Smooth muscle cell (in vitro differentiated cells): Measurements from ENCODE around the gene ASB6. TPM values are rescaled to one million over a fixed set of nuclear protein-coding genes. Genes with fewer than 3 reads are reported as not detected.

Experiments used
- DNase-seq: peaks from one replicate; lab custom pipeline; 2025; ENCODE audit not compliant: unreplicated experiment; lab: John Stamatoyannopoulos, UW
- H2AFZ ChIP-seq: fragments of 200-600 bp; sonication (generic); 2 replicates; pipeline ENCODE4 v1.6.0; 2016; ENCODE audit warnings: antibody characterized with exemption, low read depth, mild to moderate bottlenecking
- H3F3A ChIP-seq: fragments of 200-600 bp; sonication (generic); 2 replicates; pipeline ENCODE4 v1.6.0; 2017; ENCODE audit warnings: antibody characterized with exemption, low read depth
- H3K27ac ChIP-seq: fragments of 200-600 bp; sonication (generic); 2 replicates; pipeline ENCODE4 v1.5.1; 2016; ENCODE audit warnings: low read depth, mild to moderate bottlenecking
- H3K27me3 ChIP-seq: fragments of 200-600 bp; sonication (generic); 2 replicates; pipeline ENCODE4 v1.6.1; 2016; ENCODE audit warnings: low read depth, mild to moderate bottlenecking
- H3K36me3 ChIP-seq: fragments of 200-600 bp; sonication (generic); 2 replicates; pipeline ENCODE4 v1.5.1; 2016; ENCODE audit warnings: low read depth
- H3K4me1 ChIP-seq: fragments of 200-600 bp; sonication (generic); 2 replicates; pipeline ENCODE4 v1.5.1; 2016; ENCODE audit warnings: low read depth
- H3K4me2 ChIP-seq: fragments of 200-600 bp; sonication (generic); 2 replicates; pipeline ENCODE4 v1.6.0; 2016; ENCODE audit warnings: mild to moderate bottlenecking
- H3K4me3 ChIP-seq: fragments of 200-600 bp; sonication (generic); 2 replicates; pipeline ENCODE4 v1.5.1; 2016; ENCODE audit warnings: mild to moderate bottlenecking
- H3K79me2 ChIP-seq: fragments of 200-600 bp; sonication (generic); 2 replicates; pipeline ENCODE4 v1.6.0; 2016; ENCODE audit warnings: low read depth, mild to moderate bottlenecking
- H3K9ac ChIP-seq: fragments of 200-600 bp; sonication (generic); 2 replicates; pipeline ENCODE4 v1.6.0; 2016; ENCODE audit warnings: low read depth
- H3K9me3 ChIP-seq: fragments of 200-600 bp; sonication (generic); replicated peaks from 2 replicates; pipeline ENCODE4 v1.5.1; 2016; ENCODE audit warnings: low read depth
- H4K20me1 ChIP-seq: fragments of 200-600 bp; sonication (generic); 2 replicates; pipeline ENCODE4 v1.6.0; 2016; ENCODE audit warnings: low read depth
- CTCF ChIP-seq: fragments of 200-600 bp; sonication (generic); IDR thresholded peaks from 2 replicates; pipeline ENCODE4 v1.5.1; 2017; ENCODE audit warnings: borderline replicate concordance, mild to moderate bottlenecking, antibody characterized with exemption; ENCODE audit not compliant: insufficient read depth, poor library complexity, severe bottlenecking
- WGBS: methylation state at CpG from one replicate; pipeline ENCODE4 v1.1.7; 2016; ENCODE audit warnings: low lambda C conversion rate; 5-methylcytosine and 5-hydroxymethylcytosine counted together
- polyA plus RNA-seq: library from polyadenylated mRNA; unstranded; fragments of >200 nt; fragmentation: Nextera tagmentation; extraction: Ambion mirVana; gene quantifications from 2 replicates; pipeline ENCODE4 v1.2.1, GENCODE V29; 2016
- total RNA-seq: library from RNA; depleted of rRNA; stranded (reverse); fragments of >200 nt; gene quantifications from 2 replicates; pipeline ENCODE4 v1.2.3, GENCODE V29; 2014

ASB6 gene
- total and polyA plus RNA-seq, 2 experiments from 2014 or later = 13.8 to 26.0 TPM

GRCh38 chr9:129624168-129624759 lies 17.7 kb downstream of the ASB6 start:
- DNase-seq = peak; percentile 14
- no peak overlapping the region for H2AFZ ChIP-seq
- 48% methylated on average over 12 of the region's 12 CpGs for WGBS

GRCh38 chr9:129623331-129623730 lies 18.6 kb downstream of the ASB6 start:
- H3K9ac ChIP-seq = no peak overlapping the region
- H3K27me3 ChIP-seq = no peaks in the 10 kb centered on the region
- H2AFZ ChIP-seq = no peak overlapping the region
- H3K27ac ChIP-seq = no peak overlapping the region
- H3K79me2 ChIP-seq = peaks cover 12% of the 10 kb centered on the region
- H3F3A ChIP-seq = peaks cover 17% of the 10 kb centered on the region
- no peaks in the 10 kb centered on the region for H3K9me3 ChIP-seq
- no peak for DNase-seq
- H3K4me2 ChIP-seq = no peak overlapping the region
- no peaks in the 10 kb centered on the region for H3K36me3 ChIP-seq
- TF ChIP-seq CTCF = no peak
- peaks cover 15% of the 10 kb centered on the region for H3K4me1 ChIP-seq
- WGBS = 68% methylated on average over 6 of the region's 6 CpGs
- H3K4me3 ChIP-seq = no peak overlapping the region
- peaks cover 14% of the 10 kb centered on the region for H4K20me1 ChIP-seq

More at GRCh38 chr9:129624168-129624759, 17.7 kb downstream of the ASB6 start:
- no peaks in the 10 kb centered on the region for H3K36me3 ChIP-seq
- H3K27ac ChIP-seq = no peak overlapping the region
- peaks cover 23% of the 10 kb centered on the region for H4K20me1 ChIP-seq
- H3K27me3 ChIP-seq = no peaks in the 10 kb centered on the region
- no peaks in the 10 kb centered on the region for H3K9me3 ChIP-seq
- H3K4me1 ChIP-seq = peaks cover 15% of the 10 kb centered on the region
- no peak overlapping the region for H3K9ac ChIP-seq
- H3F3A ChIP-seq = peaks cover 16% of the 10 kb centered on the region
- peaks cover 21% of the 10 kb centered on the region for H3K79me2 ChIP-seq
- peak; percentile 75 for TF ChIP-seq CTCF
- H3K4me3 ChIP-seq = no peak overlapping the region
- H3K4me2 ChIP-seq = no peak overlapping the region

- Histone ChIP-seq H3K4me3 (peak within 1 kb of the TSS; percentile 62), H3K27me3 (no peaks in the 10 kb centered on the region), H3K79me2 (no peaks in the 10 kb centered on the region), H3F3A (peaks cover 21% of the 10 kb centered on the region), H3K4me2 (peak within 1 kb of the TSS; percentile 97), H2AFZ (peak within 1 kb of the TSS; percentile 84), H3K9ac (peak within 1 kb of the TSS; percentile 47), H3K36me3 (no peaks in the 10 kb centered on the region), H3K9me3 (no peaks in the 10 kb centered on the region), H3K4me1 (peaks cover 9% of the 10 kb centered on the region), H3K27ac (peak within 1 kb of the TSS; percentile 16), H4K20me1 (no peaks in the 10 kb centered on the region)
- DNase-seq = no peak
- no peak for TF ChIP-seq CTCF
- 23% methylated on average over 21 of the region's 21 CpGs for WGBS
Measured at GRCh38 chr9:129620669-129621295, 21.2 kb downstream of the ASB6 start, which contains the start of gene C9orf50. TSS of gene C9orf50 (minus strand) at chr9:129621101. CDS start at chr9:129620574, 527 bp downstream.
